Activated CD4-positive, alpha-beta T cell treated with anti-CD3 and anti-CD28 coated beads for 1 hour (primary cell): Measurements from ENCODE around the gene LZTFL1.
"Not testable (repeated sequence)": the region's sequence is repeated elsewhere in the genome, so short reads cannot be mapped to it uniquely, and the experiment has no call there.

ENCODE experiments used
- DNase-seq: peaks from one replicate; pipeline ENCODE4 v3.0.0-alpha.2; 2020

The LZTFL1 gene

DNA sequence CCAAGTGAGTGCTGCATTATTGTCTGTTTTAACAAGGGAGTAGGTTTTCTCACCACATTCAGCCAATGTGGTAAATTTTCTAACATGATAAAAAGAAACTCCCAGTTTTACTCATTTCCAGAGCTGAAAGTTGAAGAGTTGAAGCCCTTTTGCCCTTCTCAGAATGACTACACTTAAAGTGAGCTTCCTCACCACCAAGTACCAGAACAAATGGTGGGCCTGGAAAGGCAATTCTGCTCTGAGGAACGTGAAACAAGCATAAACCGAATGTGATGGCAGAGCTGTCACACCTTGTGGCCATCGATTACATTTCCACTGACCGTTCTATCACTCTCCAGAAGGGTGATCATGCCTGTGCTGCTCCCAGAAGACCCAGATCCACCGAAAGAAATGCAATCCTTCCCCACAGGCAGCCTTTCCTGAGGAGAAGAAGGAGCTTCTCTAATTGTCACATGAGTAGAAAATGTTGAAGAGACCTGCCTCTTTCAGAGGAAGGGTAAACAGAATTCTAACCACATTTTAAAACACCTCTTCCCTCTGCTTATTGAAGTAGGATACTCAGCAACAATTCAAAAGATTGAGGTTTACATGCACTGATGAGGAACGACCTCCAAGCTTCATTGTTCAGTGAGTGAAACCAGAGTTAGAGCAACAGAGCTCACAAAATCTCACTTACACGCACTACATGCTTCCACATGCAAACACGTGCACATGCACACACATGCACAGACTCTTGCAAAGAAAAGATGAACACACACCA, 23.0 kb upstream of the LZTFL1 start:
- no peak for DNase-seq

DNA sequence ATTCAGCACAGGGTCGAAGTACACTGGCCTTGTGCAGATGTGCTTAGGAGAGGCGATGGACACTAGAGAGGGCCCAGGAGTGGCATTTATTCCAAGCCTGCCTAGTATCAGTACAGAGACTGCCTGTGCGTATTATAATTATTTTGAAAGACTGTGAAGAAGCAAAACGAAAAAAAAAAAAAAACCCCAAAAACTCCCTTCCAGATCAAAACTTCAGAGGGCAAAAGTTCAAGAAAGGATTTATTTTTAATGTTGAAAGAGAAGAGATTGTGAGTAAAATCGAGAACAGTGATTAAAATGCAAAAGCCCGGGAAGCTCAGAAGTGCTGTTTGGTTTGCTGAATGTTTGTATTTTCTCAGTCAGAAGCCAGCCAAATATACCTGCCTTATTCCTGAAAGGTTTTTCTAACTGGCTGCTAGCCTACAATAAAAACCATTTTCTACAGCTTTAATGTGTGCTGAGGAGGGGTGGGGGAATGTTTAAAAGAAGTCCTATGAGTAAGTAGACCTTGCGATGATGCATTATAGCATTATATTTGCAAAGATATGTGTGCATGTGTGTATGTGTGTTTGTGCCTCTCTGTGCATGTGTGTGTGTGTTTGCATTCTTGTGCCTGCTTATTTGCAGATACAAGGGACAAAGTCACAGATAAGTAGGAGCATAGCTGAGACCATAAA, 19.3 kb upstream of the LZTFL1 start:
- DNase-seq, result no peak

DNA sequence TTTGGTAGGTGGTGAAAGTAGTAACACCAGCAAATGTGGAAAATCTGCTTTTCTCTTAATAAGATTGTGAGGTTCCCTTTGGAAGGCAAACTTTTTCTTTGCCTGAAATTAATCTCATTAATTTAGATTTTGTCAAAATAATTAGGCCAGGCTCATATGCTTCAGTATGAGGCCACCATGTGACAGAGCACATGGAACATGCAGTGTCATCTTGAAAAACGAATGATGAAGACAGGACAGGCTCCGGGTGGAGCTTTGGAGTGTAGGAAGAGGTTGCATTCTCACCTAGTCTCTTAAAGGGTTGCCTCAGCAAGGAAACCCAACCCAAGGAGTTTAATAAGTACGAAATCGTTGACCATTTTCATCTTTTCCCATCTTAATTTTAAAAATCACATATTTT, 18.6 kb upstream of the LZTFL1 start:
- no peak for DNase-seq

DNA sequence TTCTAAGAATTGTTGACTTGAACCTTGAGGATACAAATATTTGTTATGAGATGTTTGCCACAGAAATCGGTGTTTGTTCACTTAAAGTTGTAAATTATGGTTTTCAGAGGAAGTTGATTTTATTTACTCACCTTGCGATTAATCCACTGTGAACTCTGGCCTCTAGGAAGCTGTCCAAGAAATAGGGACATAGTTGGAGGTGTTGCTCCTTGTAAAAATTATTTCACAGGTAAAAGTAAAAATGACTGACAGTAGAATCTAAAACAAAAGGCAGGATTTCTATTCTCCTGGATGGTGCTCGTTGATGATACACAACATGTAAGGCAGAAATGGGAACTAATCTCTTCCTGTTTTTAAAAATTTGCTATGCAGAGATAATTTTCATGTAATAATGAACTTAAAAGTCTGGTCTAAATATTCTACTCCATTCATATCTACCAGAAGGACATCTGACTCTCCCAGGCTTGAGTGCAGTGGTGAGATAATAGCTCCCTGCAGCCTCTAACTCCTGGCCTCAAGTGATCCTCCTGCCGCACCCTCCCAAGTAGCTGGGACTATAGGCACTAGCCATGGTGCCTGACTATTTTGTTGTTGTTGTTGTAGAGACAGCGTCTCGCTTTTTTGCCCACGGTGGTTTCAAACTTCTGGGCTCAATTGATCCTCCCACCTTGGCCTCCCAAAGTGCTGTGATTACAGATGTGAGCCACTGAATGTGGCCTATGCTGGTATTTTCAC, 17.1 kb upstream of the LZTFL1 start:
- no peak for DNase-seq

DNA sequence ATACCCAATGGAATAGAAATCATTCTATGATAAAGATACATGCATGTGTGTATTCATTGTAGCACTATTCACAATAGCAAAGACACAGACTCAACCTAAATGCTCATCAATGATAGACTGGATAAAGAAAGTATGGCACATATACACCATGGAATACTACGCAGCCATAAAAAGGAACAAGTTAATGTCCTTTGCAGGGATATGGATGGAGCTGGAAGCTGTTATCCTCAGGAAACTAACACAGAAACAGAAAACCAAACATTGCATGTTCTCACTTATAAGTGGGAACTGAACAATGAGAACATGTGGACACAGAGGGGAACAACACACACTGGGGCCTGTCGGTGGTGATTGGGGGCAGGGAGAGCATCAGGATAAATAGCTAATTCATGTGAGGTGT, 15.1 kb upstream of the LZTFL1 start:
- DNase-seq, result not testable (repeated sequence)

DNA sequence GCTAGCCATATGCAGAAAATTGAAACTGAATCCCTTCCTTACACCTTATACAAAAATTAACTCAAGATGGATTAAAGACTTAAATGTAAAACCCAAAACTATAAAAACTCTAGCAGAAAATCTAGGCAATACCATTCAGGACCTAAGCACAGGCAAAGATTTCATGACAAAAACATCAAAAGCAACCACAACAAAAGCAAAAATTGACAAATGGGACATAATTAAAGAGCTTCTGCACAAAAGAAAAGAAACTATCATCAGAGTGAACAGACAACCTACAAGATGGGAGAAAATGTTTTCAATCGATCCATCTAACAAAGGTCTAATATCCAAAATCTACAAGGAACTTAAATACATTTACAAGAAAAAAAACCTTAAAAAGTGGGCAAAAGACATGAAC, 14.4 kb upstream of the LZTFL1 start:
- not testable (repeated sequence) for DNase-seq

DNA sequence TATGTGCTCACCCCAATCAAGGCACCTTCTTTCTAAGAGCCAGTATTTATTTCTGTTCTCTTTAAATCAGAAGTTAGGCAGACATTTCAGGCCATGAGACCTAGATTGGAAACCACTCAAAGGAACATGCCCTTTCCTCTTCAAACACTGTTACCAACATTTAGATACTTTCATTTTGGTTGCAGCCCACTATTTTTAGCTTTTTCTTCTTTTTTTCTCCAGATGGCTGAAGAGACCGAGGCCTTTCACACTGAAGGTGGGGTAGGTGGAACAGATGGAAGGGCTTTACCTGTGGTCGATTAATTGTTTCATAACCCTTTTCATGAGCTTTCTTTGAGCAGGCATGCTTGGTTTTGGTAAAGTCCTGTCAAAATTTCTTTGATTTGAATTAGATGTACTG, 10.9 kb upstream of the LZTFL1 start:
- DNase-seq, result no peak

DNA sequence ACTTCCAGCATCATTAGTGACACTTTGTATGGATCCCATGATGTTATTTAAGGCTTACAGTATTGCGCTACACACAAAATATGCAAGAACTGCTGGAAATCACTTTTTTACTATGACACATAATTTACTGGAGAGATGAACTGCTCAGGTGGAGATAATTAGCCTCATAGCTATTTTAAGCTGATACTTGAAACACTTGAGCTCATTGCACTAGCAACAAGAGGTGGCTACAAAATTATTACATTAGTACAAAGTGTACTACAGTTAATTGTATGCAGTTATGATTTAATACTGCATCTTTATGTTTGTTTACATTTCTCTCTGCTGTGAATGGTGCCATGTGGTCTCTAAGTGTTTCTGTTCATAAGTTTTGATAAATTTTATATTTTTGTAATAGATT, 6.5 kb upstream of the LZTFL1 start:
- DNase-seq, result no peak

DNA sequence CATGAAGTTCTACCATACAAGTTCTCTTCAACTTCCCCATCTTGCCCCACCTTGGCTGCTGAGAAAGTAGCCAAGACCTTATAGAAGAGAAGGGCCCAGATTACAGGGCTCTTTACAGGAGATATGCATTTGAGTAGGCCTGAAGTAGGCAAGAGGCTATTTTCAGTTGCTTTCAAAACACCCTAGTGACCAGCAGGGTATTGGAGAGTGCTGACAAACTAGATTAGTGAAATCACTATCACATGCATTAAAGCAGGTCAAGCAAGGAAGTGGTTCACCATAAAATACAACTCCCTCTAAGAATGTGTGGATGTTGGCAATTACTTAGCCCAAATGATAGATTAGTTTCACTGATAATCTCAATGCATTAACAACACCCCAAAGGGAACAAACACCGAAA, 2.7 kb upstream of the LZTFL1 start:
- no peak for DNase-seq

DNA sequence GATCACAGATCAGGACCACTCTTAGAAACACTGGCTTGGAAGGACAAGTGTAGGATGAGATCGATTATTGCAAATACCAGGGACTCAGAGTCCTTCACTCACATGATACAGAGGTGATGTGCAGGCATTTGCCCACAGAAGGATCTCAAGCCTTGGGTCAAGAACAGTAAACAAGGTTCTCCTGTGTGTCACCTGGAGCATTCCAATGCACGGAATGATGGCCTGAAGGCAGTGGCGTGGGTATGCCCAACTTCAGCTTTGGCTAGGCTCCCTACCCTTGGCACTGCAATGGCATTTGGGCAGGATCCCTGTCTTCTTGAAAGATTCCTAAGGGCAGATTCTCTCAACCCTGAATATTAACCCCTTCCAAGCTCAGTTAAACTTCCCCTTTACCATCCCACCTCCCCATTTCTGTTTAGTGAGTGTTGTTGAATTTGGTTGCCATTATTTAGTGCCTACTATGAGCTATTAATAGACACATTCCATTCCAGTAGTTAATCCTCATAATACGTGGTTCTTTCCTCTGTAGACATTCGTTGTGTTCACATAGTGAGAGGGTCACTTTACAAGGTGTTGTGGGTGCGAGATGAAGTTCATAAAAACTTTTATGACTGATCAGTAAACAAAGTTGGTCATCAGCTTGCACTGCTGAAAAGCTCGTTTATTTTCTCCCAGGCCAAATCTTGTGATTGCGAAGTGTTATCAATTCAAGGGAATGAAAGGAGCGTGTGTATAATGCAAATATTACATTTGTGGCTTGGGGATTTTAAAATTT, 1.1 kb upstream of the LZTFL1 start:
- DNase-seq, result no peak

DNA sequence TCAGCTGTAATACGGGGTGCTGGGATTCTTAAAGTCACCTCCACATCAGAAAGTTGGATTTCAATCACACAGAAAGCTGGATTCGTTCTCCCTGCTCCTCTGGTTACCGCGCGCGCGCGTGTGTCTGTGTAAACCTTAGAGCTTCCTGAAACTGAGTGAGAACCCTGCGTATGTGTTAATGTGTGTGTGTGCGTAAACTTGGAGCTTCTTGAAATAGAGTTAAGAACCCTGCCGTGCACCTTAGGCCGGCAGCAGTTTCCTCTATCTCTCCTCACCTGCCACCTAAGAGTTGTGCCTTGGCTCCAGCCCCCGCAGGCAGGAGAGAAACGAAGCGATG, 531 bp downstream of the LZTFL1 start:
- no peak for DNase-seq

DNA sequence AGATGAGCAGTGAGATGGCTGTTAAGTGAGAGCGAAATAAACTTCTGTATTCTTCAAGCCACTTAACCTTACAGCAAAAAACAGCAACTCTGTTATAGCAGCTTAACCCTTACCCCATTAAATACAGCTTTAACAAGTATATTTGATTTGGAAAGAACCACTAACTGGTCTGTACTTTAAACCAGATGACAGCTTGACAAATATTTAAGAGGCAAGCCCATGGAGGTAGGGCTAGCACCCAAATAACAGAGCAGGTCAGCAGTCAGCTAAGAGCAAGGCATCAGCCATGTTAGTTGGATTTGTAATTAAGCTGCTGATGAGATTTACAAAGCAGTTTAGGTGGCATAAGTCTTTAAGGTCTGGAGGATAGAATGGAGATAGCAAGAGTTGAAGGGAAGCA, 3.5 kb downstream of the LZTFL1 start:
- DNase-seq, result no peak

DNA sequence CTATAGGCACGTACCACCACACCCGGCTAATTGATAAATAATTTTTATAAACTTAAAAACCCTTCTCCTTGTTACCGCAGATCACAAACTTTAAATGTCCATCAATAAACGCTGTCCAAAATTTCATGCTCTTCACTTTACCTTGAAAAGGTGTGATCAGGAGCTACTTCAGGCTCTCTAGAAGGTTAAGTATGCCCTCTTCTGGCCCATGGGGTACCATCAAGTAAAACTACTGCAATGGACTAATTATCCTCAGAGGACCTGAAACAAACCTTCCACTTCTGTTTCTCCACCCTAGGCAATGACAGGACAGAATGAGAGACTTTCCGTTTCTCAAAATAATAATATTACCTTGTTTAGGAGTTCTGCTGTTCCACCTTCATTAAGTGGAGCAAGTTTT, 9.2 kb downstream of the LZTFL1 start:
- no peak for DNase-seq

DNA sequence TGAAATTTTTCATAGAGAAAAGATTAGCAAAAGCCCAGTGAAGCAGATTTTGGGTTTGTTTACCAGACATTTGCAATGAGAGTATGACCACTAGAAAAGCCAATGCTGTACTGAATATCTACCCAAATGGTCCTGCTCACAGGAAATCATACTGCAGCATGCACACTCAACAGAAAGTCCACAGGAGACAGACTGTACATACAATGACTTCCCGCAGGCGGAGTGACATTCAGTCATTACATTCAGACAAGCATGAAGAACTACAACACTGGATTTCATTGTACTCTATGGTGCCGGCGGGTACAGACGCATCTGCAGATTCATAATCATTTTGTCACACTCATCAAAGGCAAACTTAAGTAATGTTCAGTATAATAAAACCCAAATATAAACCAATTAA, 11.8 kb downstream of the LZTFL1 start:
- DNase-seq, result no peak

DNA sequence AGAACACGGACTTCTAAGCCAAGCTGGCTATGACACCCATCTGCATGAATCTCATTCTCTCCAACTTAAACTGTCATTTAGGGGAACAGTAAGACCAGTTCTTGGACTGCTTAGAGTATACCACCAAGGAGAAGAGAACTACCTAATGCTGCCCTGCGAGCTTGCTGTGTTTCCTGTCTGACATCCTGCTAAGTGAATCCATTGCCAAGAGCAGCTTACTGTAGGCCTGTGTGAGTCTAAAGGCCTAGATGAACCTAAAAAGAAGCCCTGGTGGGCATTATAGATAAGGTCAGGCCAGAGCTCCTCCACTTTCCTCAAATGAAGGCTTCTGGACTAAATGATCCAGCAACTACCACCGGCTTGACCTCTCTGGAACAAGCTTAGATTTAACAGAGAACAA, 15.0 kb downstream of the LZTFL1 start:
- no peak for DNase-seq

DNA sequence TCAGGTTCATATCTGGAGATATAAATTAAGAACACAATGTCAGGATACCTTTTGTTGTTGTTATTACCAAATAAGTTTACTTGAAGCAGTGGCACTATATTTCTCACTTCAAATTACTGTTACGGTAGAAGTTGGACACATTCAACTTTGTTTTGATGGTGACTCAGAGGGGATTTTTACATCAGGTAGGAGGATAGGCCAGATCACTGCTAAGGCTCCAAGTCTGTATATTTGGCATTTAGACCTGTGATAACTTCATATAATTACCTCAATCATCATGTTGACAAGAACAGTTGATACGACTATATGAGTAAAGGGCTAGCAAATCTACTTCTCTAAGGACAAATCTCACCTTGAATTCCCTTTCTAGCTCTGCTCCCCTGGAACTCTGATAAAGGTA, 15.6 kb downstream of the LZTFL1 start:
- no peak for DNase-seq

DNA sequence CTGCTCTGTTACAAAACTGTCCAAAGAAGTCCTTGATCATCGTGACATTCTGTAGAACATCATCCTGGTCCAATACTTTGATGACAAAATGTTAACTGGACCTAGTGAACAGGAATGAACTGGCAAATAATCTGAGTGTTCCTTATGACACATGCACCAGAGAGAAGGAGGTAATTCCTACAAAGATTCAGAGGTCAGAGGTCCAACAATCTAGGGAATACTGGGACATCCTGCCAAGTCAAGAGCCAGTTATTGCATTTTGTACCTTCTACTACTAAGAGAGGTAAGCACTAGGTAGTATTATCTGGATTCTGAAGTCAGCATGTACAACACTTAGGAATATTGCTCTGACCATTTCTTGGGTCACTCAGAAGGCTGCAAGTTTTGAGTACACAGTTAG, 20.8 kb downstream of the LZTFL1 start:
- DNase-seq, result no peak

DNA sequence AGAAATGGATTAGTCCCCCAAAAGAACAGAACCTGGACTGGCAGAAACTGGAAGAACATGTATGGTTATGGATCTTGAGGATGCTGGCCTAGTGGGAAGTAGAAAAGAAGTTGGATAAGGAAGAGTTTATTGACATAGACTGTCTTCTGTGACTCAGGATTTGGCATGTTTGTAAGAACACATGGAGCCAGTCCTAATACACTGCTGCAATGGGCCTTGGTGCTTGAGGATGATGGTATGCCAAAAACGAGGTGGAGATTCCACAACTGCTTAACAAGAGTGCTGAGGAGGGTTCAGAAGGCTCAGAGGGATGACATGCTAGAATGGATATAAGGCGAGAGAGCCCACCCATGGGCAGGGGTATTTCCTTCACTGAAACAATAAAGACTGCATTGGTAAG, 22.4 kb downstream of the LZTFL1 start:
- DNase-seq, result no peak

DNA sequence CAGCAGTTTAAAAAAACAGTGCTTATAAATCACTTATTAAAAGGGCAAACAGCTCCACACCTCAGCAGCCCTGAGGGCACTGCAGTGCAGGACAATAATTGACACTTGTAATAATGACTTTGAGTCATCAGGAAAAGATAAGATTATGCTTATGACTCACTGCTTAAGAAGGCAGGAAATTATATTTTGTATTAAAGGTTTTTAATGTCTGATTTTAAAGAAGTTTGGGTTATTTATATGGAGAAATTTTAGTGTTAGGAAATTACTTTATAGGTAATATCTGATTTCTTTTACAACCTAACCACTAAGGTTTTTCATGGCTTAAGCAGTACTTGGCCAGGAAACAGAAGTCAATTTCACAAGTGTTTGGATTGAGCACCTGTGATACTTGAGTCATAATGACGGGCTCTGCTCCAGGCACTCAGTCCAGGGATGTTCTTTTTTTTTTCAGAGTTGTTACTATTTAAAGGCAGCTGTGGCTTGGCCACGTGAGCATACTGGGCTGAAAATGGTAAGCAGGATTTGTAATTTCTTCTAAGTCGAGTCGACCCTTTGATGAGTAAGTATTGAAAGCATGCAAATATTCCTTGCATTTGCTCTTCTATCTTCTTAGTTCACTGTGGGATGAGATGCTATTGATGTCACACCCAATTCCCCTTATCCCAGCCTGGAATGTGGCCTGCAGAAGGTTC, 23.9 kb downstream of the LZTFL1 start:
- DNase-seq, result no peak

DNA sequence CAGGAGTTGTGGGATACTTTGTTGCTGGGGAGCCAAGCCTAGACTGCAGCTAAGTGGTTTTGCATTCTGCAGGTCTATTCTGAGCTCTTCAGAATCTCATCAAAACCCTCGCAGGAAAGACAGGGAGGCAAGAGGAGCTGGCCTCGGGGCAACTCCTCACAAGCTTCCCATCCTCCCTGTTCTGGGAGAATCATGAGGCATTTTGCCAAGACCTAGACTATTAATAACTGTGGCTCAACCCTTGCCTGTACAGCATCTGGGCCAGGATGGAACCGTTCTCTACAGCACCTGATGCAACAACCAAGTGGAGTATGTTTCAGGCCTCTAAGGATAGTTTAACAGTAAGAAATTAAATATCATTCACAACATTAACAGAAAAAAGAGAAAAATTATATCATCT, 25.4 kb downstream of the LZTFL1 start:
- no peak for DNase-seq

DNA sequence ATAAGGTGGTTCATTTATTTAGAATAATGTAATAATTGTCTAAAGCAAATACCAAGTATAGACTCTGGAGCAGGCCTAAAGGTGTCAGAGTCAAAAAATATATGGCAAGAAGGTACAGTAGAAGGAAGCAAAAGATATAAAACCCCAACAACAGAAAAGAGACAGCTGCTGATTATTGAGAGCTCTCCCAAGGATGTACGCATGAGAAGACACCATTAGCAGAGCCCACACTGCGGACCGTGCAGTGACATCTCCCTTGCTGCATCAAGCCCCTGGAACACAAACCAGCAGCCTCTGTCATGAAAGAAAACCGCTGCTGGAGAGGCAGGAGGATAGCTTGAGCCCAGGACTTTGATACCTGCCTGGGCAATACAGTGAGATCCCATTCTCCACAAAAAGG, 27.6 kb downstream of the LZTFL1 start:
- no peak for DNase-seq

DNA sequence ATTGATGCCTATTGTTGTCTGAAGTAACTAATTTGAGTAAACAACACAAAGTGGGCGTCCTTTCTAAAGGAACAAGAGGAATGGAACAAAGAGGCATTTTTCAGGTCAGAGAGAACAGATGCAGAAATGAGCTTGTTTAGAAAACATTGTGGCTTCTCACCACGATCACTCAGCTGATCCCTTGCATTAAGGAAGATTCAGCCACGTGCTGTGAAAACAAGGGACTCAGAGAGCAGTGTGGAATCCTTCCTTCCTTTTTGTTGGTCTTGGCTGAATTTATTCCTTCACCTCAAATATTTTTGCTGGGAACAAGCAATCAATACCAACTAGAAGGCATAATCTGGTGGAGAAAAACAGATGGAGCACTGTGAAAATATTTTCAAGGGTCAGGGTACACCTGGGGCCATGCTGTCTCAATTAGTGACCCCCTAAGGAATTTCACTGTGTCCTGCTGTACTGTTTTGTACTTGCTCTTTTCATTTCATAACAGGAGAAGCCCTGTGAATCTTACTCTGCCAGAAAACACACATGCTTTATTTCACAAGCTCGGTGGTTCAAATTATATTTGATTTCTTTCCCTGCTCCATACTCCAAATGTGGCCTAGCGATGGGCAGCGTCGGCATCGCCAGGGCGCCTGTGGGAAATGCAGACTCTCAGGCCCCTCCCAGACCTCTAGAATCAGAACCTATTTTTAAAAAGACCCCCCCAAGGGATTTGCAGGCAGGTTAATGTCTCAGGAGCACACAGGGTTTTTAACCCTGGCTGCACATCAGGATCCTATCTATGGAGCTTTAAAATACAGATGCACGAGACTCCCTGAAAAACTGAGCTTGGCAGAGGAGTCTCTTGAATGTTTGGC, 34.0 kb downstream of the LZTFL1 start:
- DNase-seq, result no peak
